SK-N-SH treated with all-trans-retinoic acid at 6 μM for 48 hours (cell line): ENCODE measurements around the gene MALRD1.

ENCODE experiments used
- ATAC-seq: fragments of 200-7000 bp; cut with Tn5 transposase; 3 replicates; pipeline ENCODE4 v1.9.1; 2020; ENCODE audit warnings: mild to moderate bottlenecking, moderate library complexity
- ARNTL ChIP-seq: fragments of 450-650 bp; formaldehyde crosslinking; IDR thresholded peaks from 2 replicates; pipeline ENCODE4 v1.5.0; 2020; ENCODE audit warnings: low read depth, mild to moderate bottlenecking, moderate library complexity, borderline replicate concordance
- BACH2 ChIP-seq: fragments of 250-450 bp; sonication (Bioruptor Pico); IDR thresholded peaks from 2 replicates; pipeline ENCODE4 v1.9.0; 2021; ENCODE audit warnings: mild to moderate bottlenecking, borderline replicate concordance
- CSDC2 ChIP-seq: fragments of 250-450 bp; sonication (Bioruptor Pico); IDR thresholded peaks from 2 replicates; pipeline ENCODE4 v1.5.0; 2020; ENCODE audit warnings: mild to moderate bottlenecking, moderate library complexity
- ESRRG ChIP-seq: fragments of 250-450 bp; sonication (Bioruptor Pico); IDR thresholded peaks from 2 replicates; pipeline ENCODE4 v1.6.1; 2021; ENCODE audit warnings: mild to moderate bottlenecking
- GLIS3 ChIP-seq: fragments of 250-450 bp; sonication (Bioruptor Pico); IDR thresholded peaks from 2 replicates; pipeline ENCODE4 v1.5.0; 2020; ENCODE audit warnings: mild to moderate bottlenecking, moderate library complexity
- OSR1 ChIP-seq: fragments of 250-450 bp; sonication (Bioruptor Pico); IDR thresholded peaks from 2 replicates; pipeline ENCODE4 v1.8.0; 2022; ENCODE audit warnings: moderate library complexity, mild to moderate bottlenecking, inconsistent platforms
- PPARA ChIP-seq: fragments of 250-450 bp; sonication (Bioruptor Pico); IDR thresholded peaks from 2 replicates; pipeline ENCODE4 v1.5.0; 2020; ENCODE audit warnings: mild to moderate bottlenecking, borderline replicate concordance
- RARB ChIP-seq: fragments of 250-450 bp; sonication (Bioruptor Pico); IDR thresholded peaks from 2 replicates; pipeline ENCODE4 v1.8.0; 2021; ENCODE audit warnings: mild to moderate bottlenecking, moderate library complexity
- SNAI2 ChIP-seq: fragments of 250-450 bp; sonication (Bioruptor Pico); IDR thresholded peaks from 2 replicates; pipeline ENCODE4 v1.5.0; 2020; ENCODE audit warnings: mild to moderate bottlenecking, moderate library complexity
- TCF4 ChIP-seq: fragments of 250-450 bp; sonication (Bioruptor Pico); IDR thresholded peaks from 2 replicates; pipeline ENCODE4 v1.8.0; 2021; ENCODE audit warnings: mild to moderate bottlenecking, moderate library complexity, borderline replicate concordance
- TOX ChIP-seq: fragments of 250-450 bp; sonication (Bioruptor Pico); IDR thresholded peaks from 2 replicates; pipeline ENCODE4 v1.8.0; 2021; ENCODE audit warnings: mild to moderate bottlenecking, moderate library complexity, borderline replicate concordance
- ZFP3 ChIP-seq: fragments of 250-450 bp; sonication (Bioruptor Pico); IDR thresholded peaks from 2 replicates; pipeline ENCODE4 v1.5.0; 2020; ENCODE audit warnings: mild to moderate bottlenecking, moderate library complexity
- ZFP30 ChIP-seq: fragments of 450-650 bp; formaldehyde crosslinking; IDR thresholded peaks from 2 replicates; pipeline ENCODE4 v1.5.0; 2022; ENCODE audit warnings: mild to moderate bottlenecking, moderate library complexity
- ZNF565 ChIP-seq: fragments of 450-650 bp; formaldehyde crosslinking; conservative IDR thresholded peaks from 2 replicates; pipeline ENCODE4 v1.5.0; 2020; ENCODE audit warnings: low read depth, mild to moderate bottlenecking, moderate library complexity
- ZNF70 ChIP-seq: fragments of 450-650 bp; formaldehyde crosslinking; IDR thresholded peaks from 2 replicates; pipeline ENCODE4 v1.5.0; 2020; ENCODE audit warnings: mild to moderate bottlenecking, moderate library complexity
- ZNF8 ChIP-seq: fragments of 450-650 bp; formaldehyde crosslinking; IDR thresholded peaks from 2 replicates; pipeline ENCODE4 v1.5.0; 2020; ENCODE audit warnings: mild to moderate bottlenecking, moderate library complexity
- TF ChIP-seq, protein P1 (sequence below): fragments of 250-450 bp; sonication (Bioruptor Pico); IDR thresholded peaks from 2 replicates; pipeline ENCODE4 v1.5.0; 2020; ENCODE audit warnings: mild to moderate bottlenecking, moderate library complexity
- TF ChIP-seq, protein P2 (sequence below): fragments of 250-450 bp; sonication (Bioruptor Pico); IDR thresholded peaks from 2 replicates; pipeline ENCODE4 v1.5.1; 2021; ENCODE audit warnings: mild to moderate bottlenecking, moderate library complexity
- TF ChIP-seq, protein P3 (sequence below): fragments of 250-450 bp; sonication (Bioruptor Pico); IDR thresholded peaks from 2 replicates; pipeline ENCODE4 v1.8.0; 2020; ENCODE audit warnings: mild to moderate bottlenecking, moderate library complexity, borderline replicate concordance
- TF ChIP-seq, protein P4 (sequence below): fragments of 250-450 bp; sonication (Bioruptor Pico); IDR thresholded peaks from 2 replicates; pipeline ENCODE4 v1.5.1; 2020; ENCODE audit warnings: low read depth, mild to moderate bottlenecking, moderate library complexity
- TF ChIP-seq, protein P5 (sequence below): fragments of 250-450 bp; sonication (Bioruptor Pico); IDR thresholded peaks from 2 replicates; pipeline ENCODE4 v1.8.0; 2021; ENCODE audit warnings: low read depth, mild to moderate bottlenecking, moderate library complexity, borderline replicate concordance

Gene MALRD1

DNA sequence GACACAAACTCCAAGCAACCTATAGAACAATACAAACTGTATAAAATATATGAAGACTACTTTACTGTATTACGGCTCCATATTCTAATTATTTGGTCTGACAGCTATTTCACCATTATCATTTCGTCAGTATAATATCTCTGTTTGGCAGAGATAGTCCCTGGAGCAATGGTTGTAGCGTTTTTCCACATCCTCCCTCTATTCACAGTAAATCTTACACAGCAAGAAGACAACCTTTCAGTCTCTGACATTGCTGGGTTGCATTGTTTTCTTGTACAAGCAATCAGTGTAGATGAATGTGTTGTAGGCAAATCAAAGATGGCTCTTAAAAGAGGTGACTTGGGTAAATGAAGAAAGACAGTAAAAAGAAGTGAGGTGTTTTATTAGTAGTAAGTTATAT is 662.0 kb downstream of the MALRD1 start:
- TF ChIP-seq ZNF8 (no peak), ZFP30 (no peak), TOX (no peak), GLIS3 (no peak)
- TF ChIP-seq, all 23 proteins: peak for 0
- no peak for ATAC-seq

DNA sequence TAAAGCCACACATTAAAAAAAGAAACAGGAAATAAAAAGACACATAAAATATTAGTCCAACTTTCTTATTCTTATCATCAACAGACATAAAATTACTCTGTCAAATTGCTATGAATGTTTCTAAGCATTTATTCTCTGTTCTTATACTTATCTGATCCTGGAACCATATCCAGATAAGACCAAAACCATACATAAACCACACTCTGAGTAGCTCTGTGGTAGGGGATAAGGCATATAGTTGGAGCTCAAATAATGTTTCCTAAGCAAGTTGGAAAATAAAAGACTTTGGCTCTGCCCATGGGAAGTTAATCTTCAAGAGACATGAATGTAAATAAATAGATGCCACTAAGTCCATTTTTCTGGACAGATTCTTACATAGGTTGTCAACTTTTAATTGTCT is 664.6 kb downstream of the MALRD1 start:
- no peak for ATAC-seq
- TF ChIP-seq, protein P1, sequence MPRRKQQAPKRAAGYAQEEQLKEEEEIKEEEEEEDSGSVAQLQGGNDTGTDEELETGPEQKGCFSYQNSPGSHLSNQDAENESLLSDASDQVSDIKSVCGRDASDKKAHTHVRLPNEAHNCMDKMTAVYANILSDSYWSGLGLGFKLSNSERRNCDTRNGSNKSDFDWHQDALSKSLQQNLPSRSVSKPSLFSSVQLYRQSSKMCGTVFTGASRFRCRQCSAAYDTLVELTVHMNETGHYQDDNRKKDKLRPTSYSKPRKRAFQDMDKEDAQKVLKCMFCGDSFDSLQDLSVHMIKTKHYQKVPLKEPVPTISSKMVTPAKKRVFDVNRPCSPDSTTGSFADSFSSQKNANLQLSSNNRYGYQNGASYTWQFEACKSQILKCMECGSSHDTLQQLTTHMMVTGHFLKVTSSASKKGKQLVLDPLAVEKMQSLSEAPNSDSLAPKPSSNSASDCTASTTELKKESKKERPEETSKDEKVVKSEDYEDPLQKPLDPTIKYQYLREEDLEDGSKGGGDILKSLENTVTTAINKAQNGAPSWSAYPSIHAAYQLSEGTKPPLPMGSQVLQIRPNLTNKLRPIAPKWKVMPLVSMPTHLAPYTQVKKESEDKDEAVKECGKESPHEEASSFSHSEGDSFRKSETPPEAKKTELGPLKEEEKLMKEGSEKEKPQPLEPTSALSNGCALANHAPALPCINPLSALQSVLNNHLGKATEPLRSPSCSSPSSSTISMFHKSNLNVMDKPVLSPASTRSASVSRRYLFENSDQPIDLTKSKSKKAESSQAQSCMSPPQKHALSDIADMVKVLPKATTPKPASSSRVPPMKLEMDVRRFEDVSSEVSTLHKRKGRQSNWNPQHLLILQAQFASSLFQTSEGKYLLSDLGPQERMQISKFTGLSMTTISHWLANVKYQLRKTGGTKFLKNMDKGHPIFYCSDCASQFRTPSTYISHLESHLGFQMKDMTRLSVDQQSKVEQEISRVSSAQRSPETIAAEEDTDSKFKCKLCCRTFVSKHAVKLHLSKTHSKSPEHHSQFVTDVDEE (CRISPR knock-in tag) = no peak
- TF ChIP-seq OSR1 (CRISPR knock-in tag) = no peak
- no peak for TF ChIP-seq ESRRG
- no peak for TF ChIP-seq TCF4 (CRISPR knock-in tag)
- no peak for TF ChIP-seq GLIS3
- TF ChIP-seq ZFP3 (CRISPR knock-in tag) = no peak
- TF ChIP-seq, protein P2, sequence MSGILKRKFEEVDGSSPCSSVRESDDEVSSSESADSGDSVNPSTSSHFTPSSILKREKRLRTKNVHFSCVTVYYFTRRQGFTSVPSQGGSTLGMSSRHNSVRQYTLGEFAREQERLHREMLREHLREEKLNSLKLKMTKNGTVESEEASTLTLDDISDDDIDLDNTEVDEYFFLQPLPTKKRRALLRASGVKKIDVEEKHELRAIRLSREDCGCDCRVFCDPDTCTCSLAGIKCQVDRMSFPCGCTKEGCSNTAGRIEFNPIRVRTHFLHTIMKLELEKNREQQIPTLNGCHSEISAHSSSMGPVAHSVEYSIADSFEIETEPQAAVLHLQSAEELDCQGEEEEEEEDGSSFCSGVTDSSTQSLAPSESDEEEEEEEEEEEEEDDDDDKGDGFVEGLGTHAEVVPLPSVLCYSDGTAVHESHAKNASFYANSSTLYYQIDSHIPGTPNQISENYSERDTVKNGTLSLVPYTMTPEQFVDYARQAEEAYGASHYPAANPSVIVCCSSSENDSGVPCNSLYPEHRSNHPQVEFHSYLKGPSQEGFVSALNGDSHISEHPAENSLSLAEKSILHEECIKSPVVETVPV = no peak
- no peak for TF ChIP-seq ARNTL (CRISPR knock-in tag)
- TF ChIP-seq TOX = no peak
- TF ChIP-seq, protein P3, sequence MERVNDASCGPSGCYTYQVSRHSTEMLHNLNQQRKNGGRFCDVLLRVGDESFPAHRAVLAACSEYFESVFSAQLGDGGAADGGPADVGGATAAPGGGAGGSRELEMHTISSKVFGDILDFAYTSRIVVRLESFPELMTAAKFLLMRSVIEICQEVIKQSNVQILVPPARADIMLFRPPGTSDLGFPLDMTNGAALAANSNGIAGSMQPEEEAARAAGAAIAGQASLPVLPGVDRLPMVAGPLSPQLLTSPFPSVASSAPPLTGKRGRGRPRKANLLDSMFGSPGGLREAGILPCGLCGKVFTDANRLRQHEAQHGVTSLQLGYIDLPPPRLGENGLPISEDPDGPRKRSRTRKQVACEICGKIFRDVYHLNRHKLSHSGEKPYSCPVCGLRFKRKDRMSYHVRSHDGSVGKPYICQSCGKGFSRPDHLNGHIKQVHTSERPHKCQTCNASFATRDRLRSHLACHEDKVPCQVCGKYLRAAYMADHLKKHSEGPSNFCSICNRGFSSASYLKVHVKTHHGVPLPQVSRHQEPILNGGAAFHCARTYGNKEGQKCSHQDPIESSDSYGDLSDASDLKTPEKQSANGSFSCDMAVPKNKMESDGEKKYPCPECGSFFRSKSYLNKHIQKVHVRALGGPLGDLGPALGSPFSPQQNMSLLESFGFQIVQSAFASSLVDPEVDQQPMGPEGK (CRISPR knock-in tag) = no peak
- TF ChIP-seq ZNF565 = no peak
- no peak for TF ChIP-seq RARB (CRISPR knock-in tag)
- TF ChIP-seq PPARA (CRISPR knock-in tag) = no peak
- no peak for TF ChIP-seq SNAI2 (CRISPR knock-in tag)
- TF ChIP-seq, protein P4, sequence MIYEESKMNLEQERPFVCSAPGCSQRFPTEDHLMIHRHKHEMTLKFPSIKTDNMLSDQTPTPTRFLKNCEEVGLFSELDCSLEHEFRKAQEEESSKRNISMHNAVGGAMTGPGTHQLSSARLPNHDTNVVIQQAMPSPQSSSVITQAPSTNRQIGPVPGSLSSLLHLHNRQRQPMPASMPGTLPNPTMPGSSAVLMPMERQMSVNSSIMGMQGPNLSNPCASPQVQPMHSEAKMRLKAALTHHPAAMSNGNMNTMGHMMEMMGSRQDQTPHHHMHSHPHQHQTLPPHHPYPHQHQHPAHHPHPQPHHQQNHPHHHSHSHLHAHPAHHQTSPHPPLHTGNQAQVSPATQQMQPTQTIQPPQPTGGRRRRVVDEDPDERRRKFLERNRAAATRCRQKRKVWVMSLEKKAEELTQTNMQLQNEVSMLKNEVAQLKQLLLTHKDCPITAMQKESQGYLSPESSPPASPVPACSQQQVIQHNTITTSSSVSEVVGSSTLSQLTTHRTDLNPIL (CRISPR knock-in tag) = no peak
- TF ChIP-seq CSDC2 (CRISPR knock-in tag) = no peak
- TF ChIP-seq ZNF70 (CRISPR knock-in tag) = no peak

DNA sequence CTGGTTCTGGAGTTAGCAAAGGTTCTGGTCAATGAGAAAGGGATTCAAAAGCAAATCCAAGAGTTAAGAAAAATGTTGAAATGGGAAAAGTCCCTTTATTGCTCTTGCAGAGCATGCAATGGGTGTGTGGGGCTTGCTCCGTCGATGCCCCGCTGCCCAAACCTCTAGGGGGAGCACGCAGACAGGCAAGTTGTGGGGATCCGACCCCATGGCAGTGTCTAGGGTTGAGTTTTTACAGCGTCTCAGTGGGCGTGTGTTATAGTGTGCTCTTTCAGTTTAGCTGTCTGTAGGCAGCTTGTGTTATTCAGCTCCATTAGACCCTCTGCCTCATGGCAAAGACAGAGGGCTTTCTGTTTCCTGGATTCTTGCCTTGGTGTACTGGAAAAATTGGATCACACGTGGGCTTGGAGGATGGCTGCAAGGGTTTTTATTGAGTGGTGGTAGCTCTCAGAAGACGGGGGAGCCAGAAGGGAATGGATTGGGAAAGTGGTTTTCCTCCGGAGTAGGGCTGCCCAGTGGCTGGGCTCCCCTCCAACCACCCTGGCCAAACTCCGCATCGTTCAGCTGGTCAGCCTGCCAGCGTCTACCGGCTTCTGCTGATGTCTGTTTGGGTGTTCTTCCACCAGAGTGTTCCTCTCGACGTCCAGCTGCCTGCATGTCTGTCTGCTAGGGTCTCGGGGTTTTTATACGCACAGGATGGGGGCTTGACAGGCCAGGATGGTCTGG is 665.4 kb downstream of the MALRD1 start:
- TF ChIP-seq, protein P3 (CRISPR knock-in tag) = no peak
- TF ChIP-seq ESRRG (no peak), TOX (no peak), BACH2 (no peak), PPARA (CRISPR knock-in tag) (no peak), ZNF8 (no peak), ZFP3 (CRISPR knock-in tag) (no peak), RARB (CRISPR knock-in tag) (no peak), TCF4 (CRISPR knock-in tag) (no peak), GLIS3 (no peak)
- TF ChIP-seq, protein P2 = no peak
- TF ChIP-seq, protein P5, sequence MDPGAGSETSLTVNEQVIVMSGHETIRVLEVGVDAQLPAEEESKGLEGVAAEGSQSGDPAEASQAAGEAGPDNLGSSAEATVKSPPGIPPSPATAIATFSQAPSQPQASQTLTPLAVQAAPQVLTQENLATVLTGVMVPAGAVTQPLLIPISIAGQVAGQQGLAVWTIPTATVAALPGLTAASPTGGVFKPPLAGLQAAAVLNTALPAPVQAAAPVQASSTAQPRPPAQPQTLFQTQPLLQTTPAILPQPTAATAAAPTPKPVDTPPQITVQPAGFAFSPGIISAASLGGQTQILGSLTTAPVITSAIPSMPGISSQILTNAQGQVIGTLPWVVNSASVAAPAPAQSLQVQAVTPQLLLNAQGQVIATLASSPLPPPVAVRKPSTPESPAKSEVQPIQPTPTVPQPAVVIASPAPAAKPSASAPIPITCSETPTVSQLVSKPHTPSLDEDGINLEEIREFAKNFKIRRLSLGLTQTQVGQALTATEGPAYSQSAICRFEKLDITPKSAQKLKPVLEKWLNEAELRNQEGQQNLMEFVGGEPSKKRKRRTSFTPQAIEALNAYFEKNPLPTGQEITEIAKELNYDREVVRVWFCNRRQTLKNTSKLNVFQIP (CRISPR knock-in tag) = no peak
- TF ChIP-seq, protein P4 (CRISPR knock-in tag) = no peak
- no peak for ATAC-seq
